Effector memory CD4-positive, alpha-beta T cell (primary cell): ENCODE data around the gene SYNE3.

Source experiments
- DNase-seq, 3 donors: peaks; one replicate each; pipeline ENCODE4 v3.0.0-alpha.2; 2020
- H3K27ac ChIP-seq: 2 replicates; pipeline ENCODE4 v1.7.0; 2013; ENCODE audit warnings: mild to moderate bottlenecking, low read length, moderate library complexity; ENCODE audit not compliant: insufficient read depth, poor library complexity, severe bottlenecking
- H3K27me3 ChIP-seq: replicated peaks from 2 replicates; pipeline ENCODE4 v1.7.0; 2013; ENCODE audit warnings: mild to moderate bottlenecking, low read length; ENCODE audit not compliant: insufficient read depth, control insufficient read depth, poor library complexity, severe bottlenecking
- H3K36me3 ChIP-seq: 2 replicates; pipeline ENCODE4 v1.7.0; 2013; ENCODE audit warnings: mild to moderate bottlenecking, low read length, moderate library complexity; ENCODE audit not compliant: control insufficient read depth, insufficient read depth
- H3K4me1 ChIP-seq: 2 replicates; pipeline ENCODE4 v1.7.0; 2013; ENCODE audit warnings: low read length, mild to moderate bottlenecking; ENCODE audit not compliant: control insufficient read depth, insufficient read depth, poor library complexity, severe bottlenecking
- H3K4me3 ChIP-seq: 2 replicates; pipeline ENCODE4 v1.7.0; 2013; ENCODE audit warnings: low read length, low read depth, mild to moderate bottlenecking; ENCODE audit not compliant: insufficient read depth, poor library complexity, severe bottlenecking
- H3K9me3 ChIP-seq: 2 replicates; pipeline ENCODE4 v1.7.0; 2013; ENCODE audit warnings: mild to moderate bottlenecking, low read length, moderate library complexity; ENCODE audit not compliant: control insufficient read depth

The SYNE3 gene

GRCh38 chr14:95523815-95524448, 7.5 kb upstream of the SYNE3 start:
- peak overlapping the region; percentile 69 for H3K27ac ChIP-seq
- H3K36me3 ChIP-seq: no peaks in the 10 kb centered on the region
- peaks cover 62% of the 10 kb centered on the region for H3K4me1 ChIP-seq
- no peaks in the 10 kb centered on the region for H3K9me3 ChIP-seq
- peak in 1 of 3 donors; percentile 37 for DNase-seq
- H3K4me3 ChIP-seq: peak overlapping the region; percentile 22
- no peaks in the 10 kb centered on the region for H3K27me3 ChIP-seq

GRCh38 chr14:95523051-95523814, 6.8 kb upstream of the SYNE3 start:
- Histone ChIP-seq H3K9me3 (no peaks in the 10 kb centered on the region), H3K4me1 (peaks cover 69% of the 10 kb centered on the region), H3K27me3 (no peaks in the 10 kb centered on the region), H3K27ac (peak overlapping the region; percentile 69), H3K36me3 (no peaks in the 10 kb centered on the region), H3K4me3 (peak overlapping the region; percentile 22)
- DNase-seq: no peak

- no peaks in the 10 kb centered on the region for H3K9me3 ChIP-seq
- DNase-seq: no peak
- peak overlapping the region; percentile 69 for H3K27ac ChIP-seq
- H3K27me3 ChIP-seq: no peaks in the 10 kb centered on the region
- H3K4me3 ChIP-seq: no peak overlapping the region
- peaks cover 75% of the 10 kb centered on the region for H3K4me1 ChIP-seq
- no peaks in the 10 kb centered on the region for H3K36me3 ChIP-seq
Observed at GRCh38 chr14:95522556-95522955, 6.1 kb upstream of the SYNE3 start.

- Histone ChIP-seq H3K27ac (peak overlapping the region; percentile 69), H3K27me3 (no peaks in the 10 kb centered on the region), H3K36me3 (no peaks in the 10 kb centered on the region), H3K4me1 (peaks cover 79% of the 10 kb centered on the region), H3K4me3 (no peak overlapping the region), H3K9me3 (no peaks in the 10 kb centered on the region)
- DNase-seq: no peak
Observed at GRCh38 chr14:95522116-95522515, 5.7 kb upstream of the SYNE3 start.

GRCh38 chr14:95521001-95521400, 4.6 kb upstream of the SYNE3 start:
- Histone ChIP-seq H3K27ac (no peak overlapping the region), H3K27me3 (no peaks in the 10 kb centered on the region), H3K9me3 (no peaks in the 10 kb centered on the region), H3K4me1 (peaks cover 84% of the 10 kb centered on the region), H3K36me3 (no peaks in the 10 kb centered on the region), H3K4me3 (no peak overlapping the region)
- no peak for DNase-seq

GRCh38 chr14:95520346-95520745, 3.9 kb upstream of the SYNE3 start:
- no peaks in the 10 kb centered on the region for H3K27me3 ChIP-seq
- no peaks in the 10 kb centered on the region for H3K36me3 ChIP-seq
- peaks cover 90% of the 10 kb centered on the region for H3K4me1 ChIP-seq
- H3K27ac ChIP-seq: peak overlapping the region; percentile 74
- H3K4me3 ChIP-seq: peak overlapping the region; percentile 27
- H3K9me3 ChIP-seq: no peaks in the 10 kb centered on the region
- no peak for DNase-seq

GRCh38 chr14:95519699-95520098, 3.2 kb upstream of the SYNE3 start:
- no peaks in the 10 kb centered on the region for H3K36me3 ChIP-seq
- no peaks in the 10 kb centered on the region for H3K27me3 ChIP-seq
- peak overlapping the region; percentile 27 for H3K4me3 ChIP-seq
- peaks cover 91% of the 10 kb centered on the region for H3K4me1 ChIP-seq
- H3K9me3 ChIP-seq: no peaks in the 10 kb centered on the region
- peak; percentile 51 to 56 (median 51) for DNase-seq
- peak overlapping the region; percentile 74 for H3K27ac ChIP-seq

- H3K27ac ChIP-seq: peak overlapping the region; percentile 74
- H3K4me1 ChIP-seq: peaks cover 92% of the 10 kb centered on the region
- H3K27me3 ChIP-seq: no peaks in the 10 kb centered on the region
- no peaks in the 10 kb centered on the region for H3K36me3 ChIP-seq
- no peaks in the 10 kb centered on the region for H3K9me3 ChIP-seq
- DNase-seq: no peak
- H3K4me3 ChIP-seq: no peak overlapping the region
Observed at GRCh38 chr14:95518045-95518751, 1.7 kb upstream of the SYNE3 start.

GRCh38 chr14:95515596-95516552, 576 bp downstream of the SYNE3 start:
- DNase-seq: peak; percentile 77 to 81 (median 80)
- Histone ChIP-seq H3K36me3 (peaks cover 2% of the 10 kb centered on the region), H3K9me3 (no peaks in the 10 kb centered on the region), H3K4me3 (peak overlapping the region; percentile 67), H3K27me3 (no peaks in the 10 kb centered on the region), H3K27ac (peak overlapping the region; percentile 89), H3K4me1 (peaks cover 69% of the 10 kb centered on the region)
